Neural progenitor cell (in vitro differentiated cells): ENCODE measurements around the gene RGMA.

Experiments
- EZH2 ChIP-seq: fragments of 200-600 bp; sonication (generic); IDR thresholded peaks from 2 replicates; pipeline ENCODE4 v1.6.1; 2017; ENCODE audit warnings: antibody characterized with exemption, mild to moderate bottlenecking, moderate library complexity
- EZH2phosphoT487 ChIP-seq: fragments of 200-600 bp; sonication (generic); IDR thresholded peaks from 2 replicates; pipeline ENCODE4 v1.6.1; 2017; ENCODE audit warnings: antibody characterized with exemption
- TF ChIP-seq, protein P1 (sequence below): fragments of 200-600 bp; sonication (generic); IDR thresholded peaks from 2 replicates; pipeline ENCODE4 v1.5.1; 2017; ENCODE audit warnings: antibody characterized with exemption, mild to moderate bottlenecking

DNA sequence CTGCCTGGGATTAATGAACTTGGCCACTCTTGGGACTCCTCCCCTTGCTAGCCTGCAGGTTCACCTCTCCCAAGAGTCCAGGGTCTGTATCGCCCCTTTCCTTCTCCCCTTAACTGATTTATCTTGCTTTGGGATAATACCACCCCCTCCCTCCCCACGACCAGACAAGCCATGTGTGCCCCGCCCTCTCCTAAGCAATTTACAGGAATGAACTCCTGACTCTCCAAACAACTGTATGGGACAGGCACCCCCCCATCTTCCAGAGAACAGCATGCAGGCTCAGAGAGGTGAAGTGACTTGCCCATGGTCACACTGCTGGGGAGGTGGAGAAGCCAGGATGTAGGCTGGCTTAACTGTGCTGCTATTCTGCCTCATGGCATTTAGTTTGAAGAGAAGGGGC lies 46.8 kb downstream of the RGMA start:
- TF ChIP-seq, protein P1, sequence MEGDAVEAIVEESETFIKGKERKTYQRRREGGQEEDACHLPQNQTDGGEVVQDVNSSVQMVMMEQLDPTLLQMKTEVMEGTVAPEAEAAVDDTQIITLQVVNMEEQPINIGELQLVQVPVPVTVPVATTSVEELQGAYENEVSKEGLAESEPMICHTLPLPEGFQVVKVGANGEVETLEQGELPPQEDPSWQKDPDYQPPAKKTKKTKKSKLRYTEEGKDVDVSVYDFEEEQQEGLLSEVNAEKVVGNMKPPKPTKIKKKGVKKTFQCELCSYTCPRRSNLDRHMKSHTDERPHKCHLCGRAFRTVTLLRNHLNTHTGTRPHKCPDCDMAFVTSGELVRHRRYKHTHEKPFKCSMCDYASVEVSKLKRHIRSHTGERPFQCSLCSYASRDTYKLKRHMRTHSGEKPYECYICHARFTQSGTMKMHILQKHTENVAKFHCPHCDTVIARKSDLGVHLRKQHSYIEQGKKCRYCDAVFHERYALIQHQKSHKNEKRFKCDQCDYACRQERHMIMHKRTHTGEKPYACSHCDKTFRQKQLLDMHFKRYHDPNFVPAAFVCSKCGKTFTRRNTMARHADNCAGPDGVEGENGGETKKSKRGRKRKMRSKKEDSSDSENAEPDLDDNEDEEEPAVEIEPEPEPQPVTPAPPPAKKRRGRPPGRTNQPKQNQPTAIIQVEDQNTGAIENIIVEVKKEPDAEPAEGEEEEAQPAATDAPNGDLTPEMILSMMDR: no peak
- TF ChIP-seq EZH2: no peak
- no peak for TF ChIP-seq EZH2phosphoT487
